K562 (cell line): ENCODE measurements around the gene MLANA. TPM values are rescaled to one million over a fixed set of nuclear protein-coding genes. Genes with fewer than 3 reads are reported as not detected.
A peak's percentile ranks its signal among the peaks of the same experiment; 100 is the strongest.

Experiments used
- ADNP ChIP-seq: fragments of 200-800 bp; sonication (Bioruptor generic); IDR thresholded peaks from 2 replicates; pipeline ENCODE4 v1.6.1; 2016; ENCODE audit warnings: missing genetic modification characterization, missing compliant biosample characterization
- CBFA2T3 ChIP-seq: fragments of 450-650 bp; IDR thresholded peaks from 2 replicates; pipeline ENCODE4 v1.6.1; 2017
- CREB1 ChIP-seq, 2 experiments: sonication (generic) in 1 of 2; formaldehyde crosslinking in 1 of 2; IDR thresholded peaks; 2 replicates each; pipeline versions ENCODE4 v1.6.1 to v1.8.0; 2012 to 2022; ENCODE audit warnings: inconsistent platforms in 1 of 2, mild to moderate bottlenecking in 1 of 2, missing genetic modification reagents in 1 of 2, moderate library complexity in 1 of 2
- CTBP1 ChIP-seq: fragments of 450-650 bp; IDR thresholded peaks from 2 replicates; pipeline ENCODE4 v1.6.1; 2016; ENCODE audit warnings: borderline replicate concordance
- CXXC5 ChIP-seq: fragments of 250-450 bp; sonication (Bioruptor Pico); IDR thresholded peaks from 2 replicates; pipeline ENCODE4 v1.8.0; 2022; ENCODE audit warnings: inconsistent platforms, mild to moderate bottlenecking, moderate library complexity
- EHMT2 ChIP-seq: fragments of 450-650 bp; IDR thresholded peaks from 2 replicates; pipeline ENCODE4 v1.6.1; 2018; ENCODE audit warnings: antibody characterized with exemption
- GABPB2 ChIP-seq: fragments of 250-450 bp; sonication (Bioruptor Pico); conservative IDR thresholded peaks from 2 replicates; pipeline ENCODE4 v1.5.1; 2021; ENCODE audit warnings: mild to moderate bottlenecking
- MED1 ChIP-seq: sonication (generic); formaldehyde crosslinking; IDR thresholded peaks from 2 replicates; pipeline ENCODE4 v1.8.1; 2023; ENCODE audit warnings: missing genetic modification reagents, borderline replicate concordance
- MTA1 ChIP-seq: fragments of 450-650 bp; IDR thresholded peaks from 2 replicates; pipeline ENCODE4 v1.6.1; 2017; ENCODE audit warnings: borderline replicate concordance
- POLR2G ChIP-seq: fragments of 200-400 bp; formaldehyde crosslinking; IDR thresholded peaks from 2 replicates; pipeline ENCODE4 v1.6.1; 2017; ENCODE audit warnings: low read depth, mild to moderate bottlenecking, antibody characterized with exemption, low read length, moderate library complexity
- PPARD ChIP-seq: fragments of 250-450 bp; sonication (Bioruptor Pico); IDR thresholded peaks from 2 replicates; pipeline ENCODE4 v1.8.0; 2022; ENCODE audit warnings: inconsistent platforms, mild to moderate bottlenecking, moderate library complexity
- SIRT6 ChIP-seq: IDR thresholded peaks from one replicate; pipeline ENCODE4 v1.6.1; 2012; ENCODE audit warnings: low read depth, mild to moderate bottlenecking, control low read depth, inconsistent platforms, low read length, moderate library complexity
- SMARCB1 ChIP-seq: IDR thresholded peaks from 2 replicates; pipeline ENCODE4 v1.6.1; 2011; ENCODE audit warnings: improper control_type of control experiment, low read depth; ENCODE audit not compliant: insufficient read length
- SMARCE1 ChIP-seq: fragments of 450-650 bp; IDR thresholded peaks from 2 replicates; pipeline ENCODE4 v1.7.1; 2016; ENCODE audit warnings: mild to moderate bottlenecking
- SNRNP70 ChIP-seq: fragments of 200-400 bp; formaldehyde crosslinking; optimal IDR thresholded peaks from 2 replicates; pipeline ENCODE3; 2017; ENCODE audit warnings: low read depth, low read length
- SPI1 ChIP-seq: IDR thresholded peaks from 2 replicates; pipeline ENCODE4 v1.6.1; 2011; ENCODE audit warnings: low read depth, low read length, control low read depth, borderline replicate concordance
- ZNF140 ChIP-seq: fragments of 250-450 bp; sonication (Bioruptor Pico); IDR thresholded peaks from 2 replicates; pipeline ENCODE4 v1.8.0; 2021; ENCODE audit warnings: moderate library complexity, mild to moderate bottlenecking, inconsistent platforms
- ZNF184 ChIP-seq: sonication (generic); formaldehyde crosslinking; IDR thresholded peaks from 2 replicates; pipeline ENCODE4 v1.5.0; 2020; ENCODE audit warnings: missing genetic modification reagents
- ZNF212 ChIP-seq: fragments of 450-650 bp; formaldehyde crosslinking; IDR thresholded peaks from 2 replicates; pipeline ENCODE4 v1.4.0; 2020; ENCODE audit warnings: mild to moderate bottlenecking
- ZNF232 ChIP-seq: sonication (generic); formaldehyde crosslinking; IDR thresholded peaks from 2 replicates; pipeline ENCODE4 v1.8.0; 2022; ENCODE audit warnings: mild to moderate bottlenecking, missing genetic modification reagents
- polyA plus RNA-seq, 8 experiments: library from polyadenylated mRNA; depleted of rRNA in 4 of 8; stranded (reverse) in 5 of 8; unstranded in 3 of 8; fragments of >200 nt; fragmentation: Nextera tagmentation in 2 of 8; fragmentation: Illumina TruSeq in 1 of 8; extraction: Ambion mirVana in 2 of 8; extraction: Trizol in 1 of 8; gene quantifications; 2 replicates each; pipeline versions ENCODE4 v1.2.1 to v1.2.3, GENCODE V29; 2011 to 2014; ENCODE audit warnings: inconsistent platforms in 1 of 8, missing spikeins in 1 of 8
- total RNA-seq, 7 experiments: library from RNA; depleted of rRNA in 6 of 7; stranded (reverse); fragments of >200 nt in 6 of 7; fragmentation: Illumina TruSeq in 2 of 7; extraction: Trizol in 2 of 7; gene quantifications; 2 replicates each; pipeline versions ENCODE4 v1.2.1 to v1.2.3, GENCODE V29; 2011 to 2021; ENCODE audit warnings: low replicate concordance in 1 of 7
- TF ChIP-seq, protein P1 (sequence below), 2 experiments: fragments of 250-450 bp in 1 of 2; fragments of 450-650 bp in 1 of 2; sonication (Bioruptor Pico) in 1 of 2; IDR thresholded peaks; 2 replicates each; pipeline versions ENCODE4 v1.6.1 to v1.8.0; 2016 to 2021; ENCODE audit warnings: mild to moderate bottlenecking in 2 of 2, moderate library complexity in 2 of 2, missing compliant biosample characterization in 1 of 2, missing genetic modification characterization in 1 of 2
- TF ChIP-seq, protein P2 (sequence below): fragments of 450-650 bp; IDR thresholded peaks from 2 replicates; pipeline ENCODE4 v1.6.1; 2017; ENCODE audit warnings: mild to moderate bottlenecking, moderate library complexity
- TF ChIP-seq, protein P3 (sequence below): sonication (generic); formaldehyde crosslinking; IDR thresholded peaks from 2 replicates; pipeline ENCODE4 v1.8.1; 2023; ENCODE audit warnings: mild to moderate bottlenecking, missing genetic modification reagents
- TF ChIP-seq, protein P4 (sequence below): fragments of 250-450 bp; sonication (Bioruptor Pico); IDR thresholded peaks from 2 replicates; pipeline ENCODE4 v1.9.0; 2021; ENCODE audit warnings: mild to moderate bottlenecking
- TF ChIP-seq, protein P5 (sequence below): fragments of 450-650 bp; IDR thresholded peaks from 2 replicates; pipeline ENCODE4 v1.7.0; 2016; ENCODE audit warnings: borderline replicate concordance

Gene MLANA
- total and polyA plus RNA-seq, 9 of the 15 experiments (the other 6 are each of a cell fraction or from before 2014, with no cell fraction given): not detected

DNA sequence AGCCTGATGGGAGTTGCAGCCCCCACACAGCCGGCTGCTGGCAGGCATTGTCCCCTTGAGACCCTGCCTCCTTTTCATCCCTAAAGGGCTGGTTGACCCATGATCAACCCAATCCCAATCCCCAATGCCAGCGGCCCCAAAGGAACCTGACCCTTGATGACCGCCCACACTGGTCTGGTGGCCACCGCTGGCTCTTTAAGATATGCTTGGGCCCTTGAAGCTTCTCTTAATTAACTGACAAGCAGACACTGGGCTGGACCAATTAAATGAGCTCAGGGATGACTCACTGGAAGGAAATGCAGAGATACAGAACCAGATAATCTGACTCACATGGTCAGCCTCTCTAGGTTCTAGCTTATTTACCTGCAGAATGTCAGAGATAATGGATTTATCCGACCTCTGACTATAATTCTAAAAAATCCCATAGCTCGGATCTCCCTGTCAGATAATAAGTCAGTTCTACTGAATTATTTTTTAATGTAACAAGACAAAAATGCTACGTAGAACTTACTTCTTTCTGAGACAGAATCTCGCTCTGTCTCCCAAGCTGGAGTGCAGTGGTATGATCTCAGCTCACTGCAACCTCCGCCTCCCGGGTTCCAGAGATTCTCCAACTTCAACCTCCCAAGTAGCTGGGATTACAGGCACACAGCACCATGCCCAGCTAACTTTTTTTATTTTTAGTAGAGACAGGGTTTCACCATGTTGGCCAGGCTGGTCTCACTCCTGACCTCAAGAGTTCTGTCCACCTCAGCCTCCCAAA lies 11.1 kb upstream of the MLANA start (continued):
- TF ChIP-seq, protein P1, sequence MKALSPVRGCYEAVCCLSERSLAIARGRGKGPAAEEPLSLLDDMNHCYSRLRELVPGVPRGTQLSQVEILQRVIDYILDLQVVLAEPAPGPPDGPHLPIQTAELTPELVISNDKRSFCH (CRISPR knock-in tag; IDR thresholded peaks at IDR 0.05): no peak
- TF ChIP-seq, protein P1 (tag; IDR thresholded peaks at IDR 0.05): no peak
- no peak for TF ChIP-seq SMARCB1
- TF ChIP-seq, protein P2, sequence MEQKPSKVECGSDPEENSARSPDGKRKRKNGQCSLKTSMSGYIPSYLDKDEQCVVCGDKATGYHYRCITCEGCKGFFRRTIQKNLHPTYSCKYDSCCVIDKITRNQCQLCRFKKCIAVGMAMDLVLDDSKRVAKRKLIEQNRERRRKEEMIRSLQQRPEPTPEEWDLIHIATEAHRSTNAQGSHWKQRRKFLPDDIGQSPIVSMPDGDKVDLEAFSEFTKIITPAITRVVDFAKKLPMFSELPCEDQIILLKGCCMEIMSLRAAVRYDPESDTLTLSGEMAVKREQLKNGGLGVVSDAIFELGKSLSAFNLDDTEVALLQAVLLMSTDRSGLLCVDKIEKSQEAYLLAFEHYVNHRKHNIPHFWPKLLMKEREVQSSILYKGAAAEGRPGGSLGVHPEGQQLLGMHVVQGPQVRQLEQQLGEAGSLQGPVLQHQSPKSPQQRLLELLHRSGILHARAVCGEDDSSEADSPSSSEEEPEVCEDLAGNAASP: no peak
- TF ChIP-seq ZNF140 (CRISPR knock-in tag): no peak
- TF ChIP-seq ZNF212: no peak
- TF ChIP-seq CBFA2T3: peak; percentile 89
- TF ChIP-seq CXXC5: no peak; the same call in 1 of the 2 replicates
- peak; percentile 50; the same call in 1 of the 2 replicates for TF ChIP-seq POLR2G
- TF ChIP-seq MED1 (CRISPR knock-in tag): no peak
- TF ChIP-seq SNRNP70: no peak
- TF ChIP-seq SPI1: no peak
- no peak for TF ChIP-seq MTA1
- TF ChIP-seq EHMT2: peak; percentile 61; the same call in 1 of the 2 replicates
- TF ChIP-seq SIRT6: no peak
- TF ChIP-seq SMARCE1: peak; percentile 96
- TF ChIP-seq, protein P3, sequence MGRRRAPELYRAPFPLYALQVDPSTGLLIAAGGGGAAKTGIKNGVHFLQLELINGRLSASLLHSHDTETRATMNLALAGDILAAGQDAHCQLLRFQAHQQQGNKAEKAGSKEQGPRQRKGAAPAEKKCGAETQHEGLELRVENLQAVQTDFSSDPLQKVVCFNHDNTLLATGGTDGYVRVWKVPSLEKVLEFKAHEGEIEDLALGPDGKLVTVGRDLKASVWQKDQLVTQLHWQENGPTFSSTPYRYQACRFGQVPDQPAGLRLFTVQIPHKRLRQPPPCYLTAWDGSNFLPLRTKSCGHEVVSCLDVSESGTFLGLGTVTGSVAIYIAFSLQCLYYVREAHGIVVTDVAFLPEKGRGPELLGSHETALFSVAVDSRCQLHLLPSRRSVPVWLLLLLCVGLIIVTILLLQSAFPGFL (CRISPR knock-in tag): no peak
- no peak for TF ChIP-seq CREB1 (IDR thresholded peaks at IDR 0.05)
- TF ChIP-seq CREB1 (CRISPR knock-in tag; IDR thresholded peaks at IDR 0.05): no peak
- TF ChIP-seq PPARD: no peak
- no peak for TF ChIP-seq ZNF184 (CRISPR knock-in tag)
- TF ChIP-seq ZNF232 (CRISPR knock-in tag): no peak
- TF ChIP-seq ADNP (tag): no peak
- TF ChIP-seq, protein P4, sequence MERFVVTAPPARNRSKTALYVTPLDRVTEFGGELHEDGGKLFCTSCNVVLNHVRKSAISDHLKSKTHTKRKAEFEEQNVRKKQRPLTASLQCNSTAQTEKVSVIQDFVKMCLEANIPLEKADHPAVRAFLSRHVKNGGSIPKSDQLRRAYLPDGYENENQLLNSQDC: no peak
- TF ChIP-seq CTBP1: peak; percentile 76
- TF ChIP-seq GABPB2: no peak
- TF ChIP-seq, protein P5, sequence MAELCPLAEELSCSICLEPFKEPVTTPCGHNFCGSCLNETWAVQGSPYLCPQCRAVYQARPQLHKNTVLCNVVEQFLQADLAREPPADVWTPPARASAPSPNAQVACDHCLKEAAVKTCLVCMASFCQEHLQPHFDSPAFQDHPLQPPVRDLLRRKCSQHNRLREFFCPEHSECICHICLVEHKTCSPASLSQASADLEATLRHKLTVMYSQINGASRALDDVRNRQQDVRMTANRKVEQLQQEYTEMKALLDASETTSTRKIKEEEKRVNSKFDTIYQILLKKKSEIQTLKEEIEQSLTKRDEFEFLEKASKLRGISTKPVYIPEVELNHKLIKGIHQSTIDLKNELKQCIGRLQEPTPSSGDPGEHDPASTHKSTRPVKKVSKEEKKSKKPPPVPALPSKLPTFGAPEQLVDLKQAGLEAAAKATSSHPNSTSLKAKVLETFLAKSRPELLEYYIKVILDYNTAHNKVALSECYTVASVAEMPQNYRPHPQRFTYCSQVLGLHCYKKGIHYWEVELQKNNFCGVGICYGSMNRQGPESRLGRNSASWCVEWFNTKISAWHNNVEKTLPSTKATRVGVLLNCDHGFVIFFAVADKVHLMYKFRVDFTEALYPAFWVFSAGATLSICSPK: no peak
